GM19452 (cell line): ENCODE measurements around the gene CEP350.

Experiments used
- ATAC-seq: cut with Tn5 transposase; IDR thresholded peaks from one replicate; pipeline ENCODE4 v1.9.1; 2021; ENCODE audit not compliant: unreplicated experiment

Gene CEP350

GRCh38 chr1:180153032-180153431 is 198.4 kb downstream of the CEP350 start:
- no peak for ATAC-seq

GRCh38 chr1:180154003-180154324 is 199.4 kb downstream of the CEP350 start:
- no peak for ATAC-seq

GRCh38 chr1:180154325-180155181 is 199.9 kb downstream of the CEP350 start, which contains the start of gene QSOX1:
Gene QSOX1, plus strand, starts transcription at chr1:180154869. Its CDS starts 39 bp downstream, at chr1:180154908.
- peak; percentile 93 for ATAC-seq

GRCh38 chr1:180155182-180155682 is 200.6 kb downstream of the CEP350 start:
- ATAC-seq: no peak

GRCh38 chr1:180156201-180156600 is 201.6 kb downstream of the CEP350 start:
- no peak for ATAC-seq

GRCh38 chr1:180156631-180157091 is 202.1 kb downstream of the CEP350 start:
- no peak for ATAC-seq

- no peak for ATAC-seq
These were observed 202.5 kb downstream of the CEP350 start for GRCh38 chr1:180157108-180157507.

- no peak for ATAC-seq
These were observed 203.0 kb downstream of the CEP350 start for GRCh38 chr1:180157576-180158057.

- no peak for ATAC-seq
These were observed 203.8 kb downstream of the CEP350 start for GRCh38 chr1:180158149-180159147.

GRCh38 chr1:180160357-180160756 is 205.7 kb downstream of the CEP350 start:
- ATAC-seq: no peak

GRCh38 chr1:180163041-180163440 is 208.4 kb downstream of the CEP350 start:
- ATAC-seq: no peak
